Right lobe of liver (tissue), 6 donors: Measurements from ENCODE around the gene KIF4A. TPM values are rescaled to one million over a fixed set of nuclear protein-coding genes. Genes with fewer than 3 reads are reported as not detected.
A peak's percentile ranks its signal among the peaks of the same experiment; 100 is the strongest.
"Not testable (repeated sequence)": the region's sequence is repeated elsewhere in the genome, so short reads cannot be mapped to it uniquely, and the experiment has no call there.

Experiments
- ATAC-seq, 4 donors: fragments of 200-7000 bp; cut with Tn5 transposase; one replicate each; pipeline ENCODE4 v1.9.1; 2020; ENCODE audit warnings: mild to moderate bottlenecking in 4 of 4, moderate library complexity in 4 of 4
- DNase-seq, 3 donors: peaks; one replicate each; pipeline ENCODE4 v3.0.0-alpha.2; 2020
- H3K27ac ChIP-seq, 3 donors: fragments of 200-600 bp; one replicate each; pipeline ENCODE4 v1.8.0; 2022
- H3K27me3 ChIP-seq, 2 donors: fragments of 200-600 bp; one replicate each; pipeline ENCODE4 v1.8.0; 2022
- H3K36me3 ChIP-seq, 4 donors: fragments of 200-600 bp; sonication (generic) in 1 of 4; one replicate each; pipeline versions ENCODE4 v1.5.1 to v1.8.0; 2017 to 2022; ENCODE audit warnings: control low read depth in 1 of 4
- H3K4me1 ChIP-seq, 4 donors: fragments of 200-600 bp; sonication (generic) in 1 of 4; one replicate each; pipeline versions ENCODE4 v1.5.1 to v1.8.0; 2017 to 2022; ENCODE audit warnings: control low read depth in 1 of 4
- H3K4me3 ChIP-seq, 3 donors: fragments of 200-600 bp; one replicate each; pipeline ENCODE4 v1.8.0; 2022
- H3K9me3 ChIP-seq, 4 donors: fragments of 200-600 bp; sonication (generic) in 1 of 4; one replicate each; pipeline versions ENCODE4 v1.5.1 to v1.8.0; 2017 to 2022; ENCODE audit warnings: control low read depth in 1 of 4
- CTCF ChIP-seq, 4 donors: fragments of 200-600 bp in 3 of 4; fragments of 450-650 bp in 1 of 4; IDR thresholded peaks; one replicate each; pipeline versions ENCODE4 v1.5.1 to v1.8.0; 2016 to 2022; ENCODE audit warnings: antibody characterized with exemption in 4 of 4, mild to moderate bottlenecking in 2 of 4
- POLR2A ChIP-seq: fragments of 450-650 bp; IDR thresholded peaks from one replicate; pipeline ENCODE4 v1.6.1; 2017; ENCODE audit warnings: antibody characterized with exemption, mild to moderate bottlenecking
- WGBS: methylation state at CpG from one replicate; pipeline ENCODE4 v1.1.6; 2018; ENCODE audit warnings: low coverage, low lambda C conversion rate; ENCODE audit not compliant: insufficient coverage; ENCODE audit errors: missing lambda C conversion rate; 5-methylcytosine and 5-hydroxymethylcytosine counted together
- intact Hi-C, 2 donors: fragments of 100-400 bp; cut with DNase I; formaldehyde crosslinking; loops; one replicate each; pipeline versions ENCODE4 v1.11.2 to v1.14.1; 2022
- long read RNA-seq: library from polyadenylated mRNA; unstranded; transcript quantifications from one replicate; pipeline ENCODE4 v2.0.0, GENCODE V29; 2019
- total RNA-seq, 6 experiments: library from RNA; depleted of rRNA in 2 of 6; stranded (reverse); fragments of >200 nt in 2 of 6; fragmentation: NEBNext Ultra II Directional in 3 of 6; extraction: Animal tissue kit (Norgen Biotek cat#: 25700) in 3 of 6; gene quantifications; one replicate each; pipeline versions ENCODE4 v1.1.0 to v1.2.4, GENCODE V29; 2016 to 2023
- donor health status: DM: no; HTN: yes; CAD: no.
- donor health status: DM: no; HTN: no; CAD: no.
- donor health status: DM: no; HTN: no; CAD: no.
- donor health status: DM: no; HTN: yes; CAD: no.
- donor health status: DM: no; HTN: yes; CAD: no.

KIF4A gene
- 1 to 10 TPM in 1 of 6 experiments, under 1 TPM in 4, not detected in 1; 0.19 to 1.4 (median 0.68) TPM for total RNA-seq
- long read RNA-seq: 0 reads

- ATAC-seq: peak; percentile 99 to 100 (median 100)
- peak; percentile 32 for TF ChIP-seq POLR2A
- no peak for TF ChIP-seq CTCF (IDR thresholded peaks at IDR 0.05)
- intact Hi-C loops: no loop called here
- H3K9me3 ChIP-seq: no peaks in the 10 kb centered on the region
- peaks cover 0 to 6% (median 0%) of the 10 kb centered on the region in 4 donors for H3K36me3 ChIP-seq
- 33% methylated on average over 28 of the region's 62 CpGs for WGBS
- H3K4me3 ChIP-seq: peak within 1 kb of the TSS; percentile 44 to 64 (median 56)
- H3K27ac ChIP-seq: no peak within 1 kb of the TSS
- H3K27me3 ChIP-seq: peaks cover 5 to 10% of the 10 kb centered on the region in 2 donors
- DNase-seq: peak; percentile 85 to 87 (median 86)
- peaks cover 0 to 4% (median 0%) of the 10 kb centered on the region in 4 donors for H3K4me1 ChIP-seq
Measured at GRCh38 chrX:70289793-70290770, at the start of gene KIF4A, which contains the start of gene PDZD11. Gene KIF4A, plus strand, starts transcription at chrX:70290104. Its CDS starts 355 bp downstream, at chrX:70290459. Gene PDZD11, minus strand, starts transcription at chrX:70289927. Its CDS starts 586 bp downstream, at chrX:70289341.

- 100% methylated on average over 1 of the region's 1 CpG for WGBS
- no peak overlapping the region for H3K27ac ChIP-seq
- no peaks in the 10 kb centered on the region for H3K9me3 ChIP-seq
- H3K4me1 ChIP-seq: no peaks in the 10 kb centered on the region
- intact Hi-C loops: no loop called here
- DNase-seq (no peak), ATAC-seq (no peak)
- H3K27me3 ChIP-seq: no peaks in the 10 kb centered on the region
- no peak overlapping the region for H3K4me3 ChIP-seq
- no peaks in the 10 kb centered on the region for H3K36me3 ChIP-seq
- TF ChIP-seq POLR2A: no peak
- no peak for TF ChIP-seq CTCF (IDR thresholded peaks at IDR 0.05)
Measured at GRCh38 chrX:70240751-70241150, 49.2 kb upstream of the KIF4A start.

GRCh38 chrX:70241501-70241900 is 48.4 kb upstream of the KIF4A start:
- no peaks in the 10 kb centered on the region for H3K4me1 ChIP-seq
- no peaks in the 10 kb centered on the region for H3K27me3 ChIP-seq
- intact Hi-C loops: no loop called here
- no peaks in the 10 kb centered on the region for H3K36me3 ChIP-seq
- 77% methylated on average over 2 of the region's 2 CpGs for WGBS
- no peak overlapping the region for H3K27ac ChIP-seq
- DNase-seq (no peak), ATAC-seq (no peak)
- TF ChIP-seq CTCF (IDR thresholded peaks at IDR 0.05) (no peak), POLR2A (no peak)
- H3K9me3 ChIP-seq: no peaks in the 10 kb centered on the region
- H3K4me3 ChIP-seq: no peak overlapping the region

GRCh38 chrX:70243601-70244000 is 46.3 kb upstream of the KIF4A start:
- H3K27me3 ChIP-seq, DNase-seq, ATAC-seq, H3K4me1 ChIP-seq, H3K36me3 ChIP-seq, H3K4me3 ChIP-seq, H3K27ac ChIP-seq, H3K9me3 ChIP-seq, intact Hi-C loops: not testable (repeated sequence)
- WGBS: 59% methylated on average over 3 of the region's 5 CpGs

- peak in 1 of 4 donors; percentile 57 for ATAC-seq
- Histone ChIP-seq H3K9me3 (no peaks in the 10 kb centered on the region), H3K4me3 (no peak overlapping the region), H3K27me3 (no peaks in the 10 kb centered on the region), H3K27ac (no peak overlapping the region), H3K36me3 (no peaks in the 10 kb centered on the region), H3K4me1 (no peaks in the 10 kb centered on the region)
- WGBS: 44% methylated on average over 5 of the region's 6 CpGs
- intact Hi-C loops: no loop called here
- TF ChIP-seq POLR2A: no peak
- TF ChIP-seq CTCF (IDR thresholded peaks at IDR 0.05): no peak
- DNase-seq: no peak
Measured at GRCh38 chrX:70244881-70245280, 45.0 kb upstream of the KIF4A start.
